Embryonic facial prominence (tissue), 1 donor: ENCODE measurements around the gene GAA.
"Not testable (repeated sequence)": the region's sequence is repeated elsewhere in the genome, so short reads cannot be mapped to it uniquely, and the experiment has no call there.

Experiments used
- DNase-seq: peaks from one replicate; pipeline ENCODE4 v3.0.0-alpha.2; 2016; ENCODE audit errors: extremely low spot score

Gene GAA

GRCh38 chr17:80145076-80146075, 44.0 kb downstream of the GAA start:
- no peak for DNase-seq

- DNase-seq, result no peak
These were observed 45.0 kb downstream of the GAA start for GRCh38 chr17:80146121-80147034.

GRCh38 chr17:80147035-80147822, 45.8 kb downstream of the GAA start, which contains the start of gene EIF4A3:
Gene EIF4A3 (minus strand): TSS chr17:80147128. CDS start chr17:80146961, 167 bp downstream.
- peak; percentile 94 for DNase-seq

- no peak for DNase-seq
These were observed 50.0 kb downstream of the GAA start for GRCh38 chr17:80151333-80151732.

- DNase-seq, result no peak
These were observed 50.8 kb downstream of the GAA start for GRCh38 chr17:80152081-80152702.

GRCh38 chr17:80153004-80153403, 51.6 kb downstream of the GAA start:
- DNase-seq, result no peak

- DNase-seq, result no peak
These were observed 52.8 kb downstream of the GAA start for GRCh38 chr17:80154166-80154565.

GRCh38 chr17:80155600-80155999, 54.2 kb downstream of the GAA start:
- not testable (repeated sequence) for DNase-seq

- DNase-seq, result no peak
These were observed 57.5 kb downstream of the GAA start for GRCh38 chr17:80158846-80159245.

GRCh38 chr17:80160536-80160935, 59.2 kb downstream of the GAA start:
- no peak for DNase-seq

GRCh38 chr17:80163336-80163735, 62.0 kb downstream of the GAA start:
- no peak for DNase-seq

- DNase-seq, result no peak
These were observed 62.8 kb downstream of the GAA start for GRCh38 chr17:80164185-80164584.

GRCh38 chr17:80166446-80166845, 65.1 kb downstream of the GAA start:
- DNase-seq, result no peak

- DNase-seq, result no peak
These were observed 67.0 kb downstream of the GAA start for GRCh38 chr17:80168371-80168770.

GRCh38 chr17:80169107-80169506, 67.7 kb downstream of the GAA start:
- no peak for DNase-seq
